Nephron (organoid): ENCODE results near the gene IDS.

Experiments
- H3K27ac Mint-ChIP-seq, 3 experiments: 2 replicates each; pipeline ENCODE4 v1.8.0; 2020; ENCODE audit warnings: mixed read lengths in 3 of 3, mild to moderate bottlenecking in 2 of 3, moderate library complexity in 1 of 3
- H3K27me3 Mint-ChIP-seq: 2 replicates; pipeline ENCODE4 v1.8.0; 2021; ENCODE audit warnings: low read depth, mild to moderate bottlenecking, moderate library complexity, mixed read lengths
- H3K36me3 Mint-ChIP-seq: 2 replicates; pipeline ENCODE4 v1.8.0; 2020; ENCODE audit warnings: low read depth, mixed read lengths
- H3K4me1 Mint-ChIP-seq: 2 replicates; pipeline ENCODE4 v1.8.0; 2020; ENCODE audit warnings: mixed read lengths
- H3K4me3 Mint-ChIP-seq, 3 experiments: 2 replicates each; pipeline ENCODE4 v1.8.0; 2020; ENCODE audit warnings: mild to moderate bottlenecking in 3 of 3, mixed read lengths in 3 of 3, moderate library complexity in 2 of 3
- H3K9me3 Mint-ChIP-seq: 2 replicates; pipeline ENCODE4 v1.8.0; 2020; ENCODE audit warnings: mixed read lengths
- TF ChIP-seq, protein P1 (sequence below), 3 experiments: fragments of 200-600 bp; sonication (generic); IDR thresholded peaks; one replicate each; pipeline ENCODE4 v1.5.0; 2021; ENCODE audit warnings: antibody characterized with exemption in 3 of 3; ENCODE audit not compliant: unreplicated experiment in 3 of 3

Gene IDS

GRCh38 chrX:149453906-149454822 lies 50.9 kb downstream of the IDS start:
- no peak overlapping the region for H3K4me3 Mint-ChIP-seq
- no peaks in the 10 kb centered on the region for H3K36me3 Mint-ChIP-seq

GRCh38 chrX:149453030-149453429 lies 52.1 kb downstream of the IDS start:
- H3K9me3 Mint-ChIP-seq = peaks cover 10% of the 10 kb centered on the region

More at GRCh38 chrX:149453906-149454822, 50.9 kb downstream of the IDS start:
- Mint-ChIP-seq H3K27ac (no peak overlapping the region), H3K9me3 (peaks cover 10% of the 10 kb centered on the region), H3K4me1 (no peaks in the 10 kb centered on the region), H3K27me3 (no peaks in the 10 kb centered on the region)
- TF ChIP-seq, protein P1, sequence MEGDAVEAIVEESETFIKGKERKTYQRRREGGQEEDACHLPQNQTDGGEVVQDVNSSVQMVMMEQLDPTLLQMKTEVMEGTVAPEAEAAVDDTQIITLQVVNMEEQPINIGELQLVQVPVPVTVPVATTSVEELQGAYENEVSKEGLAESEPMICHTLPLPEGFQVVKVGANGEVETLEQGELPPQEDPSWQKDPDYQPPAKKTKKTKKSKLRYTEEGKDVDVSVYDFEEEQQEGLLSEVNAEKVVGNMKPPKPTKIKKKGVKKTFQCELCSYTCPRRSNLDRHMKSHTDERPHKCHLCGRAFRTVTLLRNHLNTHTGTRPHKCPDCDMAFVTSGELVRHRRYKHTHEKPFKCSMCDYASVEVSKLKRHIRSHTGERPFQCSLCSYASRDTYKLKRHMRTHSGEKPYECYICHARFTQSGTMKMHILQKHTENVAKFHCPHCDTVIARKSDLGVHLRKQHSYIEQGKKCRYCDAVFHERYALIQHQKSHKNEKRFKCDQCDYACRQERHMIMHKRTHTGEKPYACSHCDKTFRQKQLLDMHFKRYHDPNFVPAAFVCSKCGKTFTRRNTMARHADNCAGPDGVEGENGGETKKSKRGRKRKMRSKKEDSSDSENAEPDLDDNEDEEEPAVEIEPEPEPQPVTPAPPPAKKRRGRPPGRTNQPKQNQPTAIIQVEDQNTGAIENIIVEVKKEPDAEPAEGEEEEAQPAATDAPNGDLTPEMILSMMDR (IDR thresholded peaks at IDR 0.05; ENCODE audit: unreplicated experiment in 3 of 3) = no peak

DNA sequence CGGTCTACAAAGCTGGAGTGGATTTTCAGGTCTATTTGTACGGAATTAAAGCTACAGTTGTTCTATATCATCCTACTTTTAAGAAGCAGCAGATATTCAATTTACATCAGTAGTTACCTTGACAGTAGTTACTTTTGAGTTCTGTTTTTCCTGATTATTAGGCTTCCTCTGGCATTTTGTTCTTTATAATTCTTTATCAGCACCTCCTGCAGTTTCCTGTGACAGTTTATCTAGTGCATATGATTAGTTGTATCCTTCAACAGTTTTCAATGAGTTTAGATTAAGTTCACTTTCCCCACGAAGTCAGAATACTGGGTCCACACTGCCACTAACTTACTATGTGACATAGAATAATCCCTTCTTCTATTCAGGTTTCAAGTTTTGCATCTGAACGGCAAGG lies 71.7 kb downstream of the IDS start:
- no peak overlapping the region for H3K27ac Mint-ChIP-seq
- H3K4me1 Mint-ChIP-seq = no peaks in the 10 kb centered on the region
- no peaks in the 10 kb centered on the region for H3K36me3 Mint-ChIP-seq
- H3K9me3 Mint-ChIP-seq = peaks cover 21% of the 10 kb centered on the region
- no peak overlapping the region for H3K4me3 Mint-ChIP-seq
- H3K27me3 Mint-ChIP-seq = no peaks in the 10 kb centered on the region
- TF ChIP-seq, protein P1 (IDR thresholded peaks at IDR 0.05; ENCODE audit: unreplicated experiment in 3 of 3) = no peak

More at GRCh38 chrX:149453030-149453429, 52.1 kb downstream of the IDS start:
- H3K4me3 Mint-ChIP-seq = no peak overlapping the region
- no peak overlapping the region for H3K27ac Mint-ChIP-seq
- no peaks in the 10 kb centered on the region for H3K27me3 Mint-ChIP-seq
- no peaks in the 10 kb centered on the region for H3K36me3 Mint-ChIP-seq
- H3K4me1 Mint-ChIP-seq = no peaks in the 10 kb centered on the region
- TF ChIP-seq, protein P1 (IDR thresholded peaks at IDR 0.05; ENCODE audit: unreplicated experiment in 3 of 3) = no peak

GRCh38 chrX:149433051-149433450 lies 72.1 kb downstream of the IDS start:
- no peak overlapping the region for H3K27ac Mint-ChIP-seq
- no peaks in the 10 kb centered on the region for H3K27me3 Mint-ChIP-seq
- no peaks in the 10 kb centered on the region for H3K36me3 Mint-ChIP-seq
- no peaks in the 10 kb centered on the region for H3K4me1 Mint-ChIP-seq
- peaks cover 23% of the 10 kb centered on the region for H3K9me3 Mint-ChIP-seq
- TF ChIP-seq, protein P1 (IDR thresholded peaks at IDR 0.05; ENCODE audit: unreplicated experiment in 3 of 3) = no peak
- H3K4me3 Mint-ChIP-seq = no peak overlapping the region
